H9 (cell line): ENCODE data around the gene ALDH1A2. TPM values are rescaled to one million over a fixed set of nuclear protein-coding genes. Genes with fewer than 3 reads are reported as not detected.

Source experiments
- DNase-seq: peaks from one replicate; pipeline ENCODE4 v3.0.0-alpha.2; 2017
- H2AFZ ChIP-seq: one replicate; pipeline ENCODE4 v1.6.1; 2013; ENCODE audit warnings: mild to moderate bottlenecking, low read length, control low read depth, moderate library complexity
- H2AK5ac ChIP-seq: 2 replicates; pipeline ENCODE4 v1.6.1; 2013; ENCODE audit warnings: low read length, control low read depth, mixed read lengths; ENCODE audit not compliant: insufficient read length
- H2BK120ac ChIP-seq: one replicate; pipeline ENCODE4 v1.6.1; 2013; ENCODE audit warnings: low read depth, mild to moderate bottlenecking, low read length, control low read depth, inconsistent platforms; ENCODE audit not compliant: poor library complexity, severe bottlenecking
- H2BK12ac ChIP-seq: 2 replicates; pipeline ENCODE4 v1.6.1; 2013; ENCODE audit warnings: low read length, control low read depth, mixed read lengths, low read depth; ENCODE audit not compliant: insufficient read length
- H2BK15ac ChIP-seq: 2 replicates; pipeline ENCODE4 v1.6.1; 2013; ENCODE audit warnings: low read depth, low read length, control low read depth
- H2BK20ac ChIP-seq: one replicate; pipeline ENCODE4 v1.6.1; 2013; ENCODE audit warnings: low read depth, mild to moderate bottlenecking, low read length, control low read depth, inconsistent platforms; ENCODE audit not compliant: poor library complexity, severe bottlenecking
- H2BK5ac ChIP-seq: 2 replicates; pipeline ENCODE4 v1.6.1; 2013; ENCODE audit warnings: low read length, control low read depth, mixed read lengths; ENCODE audit not compliant: insufficient read length
- H3K14ac ChIP-seq: 2 replicates; pipeline ENCODE4 v1.6.1; 2013; ENCODE audit warnings: low read length, control low read depth; ENCODE audit not compliant: insufficient read depth
- H3K18ac ChIP-seq: 2 replicates; pipeline ENCODE4 v1.6.1; 2013; ENCODE audit warnings: low read depth, mild to moderate bottlenecking, mixed read lengths, low read length, control low read depth; ENCODE audit not compliant: insufficient read length
- H3K23ac ChIP-seq: 2 replicates; pipeline ENCODE4 v1.6.1; 2013; ENCODE audit warnings: low read length, control low read depth, mixed read lengths, low read depth; ENCODE audit not compliant: insufficient read length
- H3K23me2 ChIP-seq: 2 replicates; pipeline ENCODE4 v1.6.1; 2013; ENCODE audit warnings: low read depth, mild to moderate bottlenecking, mixed read lengths, low read length, control low read depth; ENCODE audit not compliant: insufficient read length, poor library complexity, severe bottlenecking
- H3K27ac ChIP-seq: 2 replicates; pipeline ENCODE4 v1.5.1; 2013; ENCODE audit warnings: low read length, control low read depth, mixed read lengths, low read depth; ENCODE audit not compliant: insufficient read length
- H3K27me3 ChIP-seq: 2 replicates; pipeline ENCODE4 v1.6.1; 2013; ENCODE audit warnings: low read length, control low read depth, inconsistent platforms; ENCODE audit not compliant: insufficient read depth
- H3K4ac ChIP-seq: 2 replicates; pipeline ENCODE4 v1.6.1; 2013; ENCODE audit warnings: low read depth, mild to moderate bottlenecking, control low read depth, inconsistent platforms, low read length, moderate library complexity
- H3K4me1 ChIP-seq: 2 replicates; pipeline ENCODE4 v1.6.1; 2013; ENCODE audit warnings: low read length, control low read depth, inconsistent platforms; ENCODE audit not compliant: insufficient read depth
- H3K4me2 ChIP-seq: 2 replicates; pipeline ENCODE4 v1.6.1; 2013; ENCODE audit warnings: low read length, control low read depth, mixed read lengths; ENCODE audit not compliant: insufficient read length, insufficient read depth
- H3K56ac ChIP-seq: 2 replicates; pipeline ENCODE4 v1.6.1; 2013; ENCODE audit warnings: low read depth, mild to moderate bottlenecking, mixed read lengths, low read length, control low read depth; ENCODE audit not compliant: insufficient read length
- H3K79me1 ChIP-seq: 2 replicates; pipeline ENCODE4 v1.6.1; 2013; ENCODE audit warnings: low read depth, mild to moderate bottlenecking, moderate library complexity, low read length, control low read depth, inconsistent platforms; ENCODE audit not compliant: insufficient read depth, poor library complexity, severe bottlenecking
- H3K79me2 ChIP-seq: 2 replicates; pipeline ENCODE4 v1.6.1; 2013; ENCODE audit warnings: low read length, control low read depth, inconsistent platforms; ENCODE audit not compliant: insufficient read depth
- H3K9ac ChIP-seq: 2 replicates; pipeline ENCODE4 v1.6.1; 2013; ENCODE audit warnings: low read length, control low read depth, mixed read lengths; ENCODE audit not compliant: insufficient read length; ENCODE audit errors: extremely low read depth
- H3K9me3 ChIP-seq: one replicate; pipeline ENCODE4 v1.6.1; 2013; ENCODE audit warnings: low read depth, low read length, inconsistent platforms; ENCODE audit not compliant: control insufficient read depth
- H3T11ph ChIP-seq: one replicate; pipeline ENCODE4 v1.6.1; 2013; ENCODE audit warnings: mild to moderate bottlenecking, low read length, control low read depth, inconsistent platforms
- H4K20me1 ChIP-seq: one replicate; pipeline ENCODE4 v1.6.1; 2013; ENCODE audit not compliant: control insufficient read depth, insufficient read length, insufficient read depth
- H4K5ac ChIP-seq: 2 replicates; pipeline ENCODE4 v1.6.1; 2013; ENCODE audit warnings: low read depth, mild to moderate bottlenecking, mixed read lengths, low read length, control low read depth; ENCODE audit not compliant: insufficient read length
- H4K8ac ChIP-seq: replicated peaks from 2 replicates; pipeline ENCODE4 v1.6.1; 2013; ENCODE audit warnings: low read length, control low read depth, mixed read lengths, low read depth; ENCODE audit not compliant: insufficient read length
- H4K91ac ChIP-seq: 2 replicates; pipeline ENCODE4 v1.6.1; 2013; ENCODE audit warnings: low read depth, mild to moderate bottlenecking, moderate library complexity, mixed read lengths, low read length, control low read depth; ENCODE audit not compliant: insufficient read length
- H3K27ac Mint-ChIP-seq, 3 experiments: 2 replicates in 2 of 3; 3 replicates in 1 of 3; pipeline ENCODE4 v1.8.0; 2020 to 2021; ENCODE audit warnings: mixed read lengths in 3 of 3, mild to moderate bottlenecking in 1 of 3, moderate library complexity in 1 of 3
- H3K27me3 Mint-ChIP-seq: 2 replicates; pipeline ENCODE4 v1.8.0; 2021; ENCODE audit warnings: low read depth, mild to moderate bottlenecking, moderate library complexity, mixed read lengths
- H3K36me3 Mint-ChIP-seq, 3 experiments: 2 replicates in 2 of 3; 3 replicates in 1 of 3; pipeline ENCODE4 v1.8.0; 2020 to 2021; ENCODE audit warnings: low read depth in 3 of 3, mixed read lengths in 3 of 3; ENCODE audit not compliant: insufficient read depth in 1 of 3
- H3K4me1 Mint-ChIP-seq, 2 experiments: 2 replicates each; pipeline ENCODE4 v1.8.0; 2020; ENCODE audit warnings: mixed read lengths in 2 of 2
- H3K4me3 Mint-ChIP-seq, 2 experiments: 2 replicates in 1 of 2; 3 replicates in 1 of 2; pipeline ENCODE4 v1.8.0; 2020 to 2021; ENCODE audit warnings: mild to moderate bottlenecking in 2 of 2, mixed read lengths in 2 of 2, moderate library complexity in 1 of 2
- H3K9me3 Mint-ChIP-seq, 2 experiments: 2 replicates in 1 of 2; 3 replicates in 1 of 2; pipeline ENCODE4 v1.8.0; 2020; ENCODE audit warnings: mild to moderate bottlenecking in 2 of 2, mixed read lengths in 2 of 2, moderate library complexity in 1 of 2
- WGBS: extraction: QIAGEN DNeasy Blood & Tissue Kit; methylation state at CpG from one replicate; pipeline ENCODE4 v1.1.7; 2013; ENCODE audit warnings: missing lambda C conversion rate, low lambda C conversion rate, mixed read lengths; ENCODE audit not compliant: insufficient read length; ENCODE audit errors: extremely low coverage; 5-methylcytosine and 5-hydroxymethylcytosine counted together
- total RNA-seq: library from RNA; stranded (reverse); gene quantifications from 2 replicates; pipeline ENCODE4 v1.2.1, GENCODE V29; 2021
- TF ChIP-seq, protein P1 (sequence below): fragments of 200-600 bp; sonication (generic); conservative IDR thresholded peaks from 3 replicates; pipeline ENCODE4 v1.8.0; 2021; ENCODE audit warnings: antibody characterized with exemption, mild to moderate bottlenecking

The ALDH1A2 gene
- total RNA-seq, 1 experiment from 2014 or later: 0.72 TPM

DNA sequence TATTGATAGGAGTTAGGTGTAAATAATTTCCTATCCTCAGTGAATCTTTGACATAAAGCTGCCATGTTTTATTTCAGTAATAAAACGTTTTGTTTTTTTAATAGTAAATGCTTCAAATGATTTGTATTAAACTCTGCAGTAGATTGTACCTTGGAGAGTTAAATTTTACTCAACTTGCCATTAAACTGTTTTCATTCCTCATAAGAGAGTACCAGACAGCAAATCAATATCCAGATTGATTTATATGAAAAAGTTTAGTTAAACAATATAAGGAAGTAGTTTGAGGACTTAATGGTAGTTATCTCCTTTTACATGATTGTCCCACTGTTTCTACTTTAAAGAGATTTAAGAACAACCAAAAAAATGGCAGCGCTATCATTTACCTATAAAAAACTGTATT lies 18.4 kb downstream of the ALDH1A2 start:
- no CpG with 5 or more reads among the region's 2 CpGs for WGBS
- H3K4me3 Mint-ChIP-seq: no peak overlapping the region
- no peak overlapping the region for H2BK5ac ChIP-seq
- H4K8ac ChIP-seq: no peak overlapping the region
- H3K23ac ChIP-seq: no peak overlapping the region
- H3K27ac ChIP-seq: no peak overlapping the region
- peaks cover 0 to 7% of the 10 kb centered on the region in 2 experiments; a peak in 1 of 5 replicates for H3K9me3 Mint-ChIP-seq
- TF ChIP-seq, protein P1, sequence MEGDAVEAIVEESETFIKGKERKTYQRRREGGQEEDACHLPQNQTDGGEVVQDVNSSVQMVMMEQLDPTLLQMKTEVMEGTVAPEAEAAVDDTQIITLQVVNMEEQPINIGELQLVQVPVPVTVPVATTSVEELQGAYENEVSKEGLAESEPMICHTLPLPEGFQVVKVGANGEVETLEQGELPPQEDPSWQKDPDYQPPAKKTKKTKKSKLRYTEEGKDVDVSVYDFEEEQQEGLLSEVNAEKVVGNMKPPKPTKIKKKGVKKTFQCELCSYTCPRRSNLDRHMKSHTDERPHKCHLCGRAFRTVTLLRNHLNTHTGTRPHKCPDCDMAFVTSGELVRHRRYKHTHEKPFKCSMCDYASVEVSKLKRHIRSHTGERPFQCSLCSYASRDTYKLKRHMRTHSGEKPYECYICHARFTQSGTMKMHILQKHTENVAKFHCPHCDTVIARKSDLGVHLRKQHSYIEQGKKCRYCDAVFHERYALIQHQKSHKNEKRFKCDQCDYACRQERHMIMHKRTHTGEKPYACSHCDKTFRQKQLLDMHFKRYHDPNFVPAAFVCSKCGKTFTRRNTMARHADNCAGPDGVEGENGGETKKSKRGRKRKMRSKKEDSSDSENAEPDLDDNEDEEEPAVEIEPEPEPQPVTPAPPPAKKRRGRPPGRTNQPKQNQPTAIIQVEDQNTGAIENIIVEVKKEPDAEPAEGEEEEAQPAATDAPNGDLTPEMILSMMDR: no peak
- no peak overlapping the region for H2AK5ac ChIP-seq
- no peaks in the 10 kb centered on the region for H3K23me2 ChIP-seq
- H4K5ac ChIP-seq: no peak overlapping the region
- no peak overlapping the region for H3K14ac ChIP-seq
- H3K4me1 Mint-ChIP-seq: peaks cover 45 to 49% of the 10 kb centered on the region in 2 experiments
- no peaks in the 10 kb centered on the region for H3K79me1 ChIP-seq
- no peaks in the 10 kb centered on the region for H3K9me3 ChIP-seq
- H2BK20ac ChIP-seq: no peak overlapping the region
- H3K56ac ChIP-seq: no peak overlapping the region
- peaks cover 56% of the 10 kb centered on the region for H3K27me3 Mint-ChIP-seq
- no peaks in the 10 kb centered on the region; the same call in 1 of the 2 replicates for H3K27me3 ChIP-seq
- no peak overlapping the region for H4K91ac ChIP-seq
- no peak overlapping the region for H3K27ac Mint-ChIP-seq
- no peak for DNase-seq
- no peak overlapping the region for H3K18ac ChIP-seq
- peaks cover 4% of the 10 kb centered on the region; the same call in 1 of the 2 replicates for H3K4me1 ChIP-seq
- H4K20me1 ChIP-seq: no peaks in the 10 kb centered on the region
- H2BK15ac ChIP-seq: no peak overlapping the region
- H3K79me2 ChIP-seq: no peaks in the 10 kb centered on the region
- no peak overlapping the region for H2BK120ac ChIP-seq
- H3K4ac ChIP-seq: no peak overlapping the region
- H2AFZ ChIP-seq: no peak overlapping the region
- H3K36me3 Mint-ChIP-seq: no peaks in the 10 kb centered on the region
- H3K4me2 ChIP-seq: no peak overlapping the region
- H2BK12ac ChIP-seq: no peak overlapping the region
- no peak overlapping the region for H3T11ph ChIP-seq
- no peak overlapping the region for H3K9ac ChIP-seq
